ENCODE measurements around the gene ABHD15.

ABHD15 gene

GRCh38 chr17:29595943-29596774 lies 29.3 kb upstream of the ABHD15 start:
- H3K4me3 ChIP-seq (ENCODE audit: low read depth, low read length), result no peak overlapping the region
- DNase-seq (ENCODE audit: low read depth), result no peak

- H3K4me3 ChIP-seq (ENCODE audit: low read depth, low read length), result no peak overlapping the region
- DNase-seq (ENCODE audit: low read depth), result no peak
Measured at GRCh38 chr17:29595107-29595942, 28.5 kb upstream of the ABHD15 start.

- no peak overlapping the region for H3K4me3 ChIP-seq (ENCODE audit: low read depth, low read length)
- DNase-seq (ENCODE audit: low read depth), result no peak
Measured at GRCh38 chr17:29594519-29595090, 27.8 kb upstream of the ABHD15 start.

- peak overlapping the region; percentile 62 for H3K4me3 ChIP-seq (ENCODE audit: low read depth, low read length)
- no peak for DNase-seq (ENCODE audit: low read depth)
Measured at GRCh38 chr17:29593591-29594518, 27.0 kb upstream of the ABHD15 start.

GRCh38 chr17:29592850-29593551 lies 26.2 kb upstream of the ABHD15 start, which contains the start of gene ANKRD13B:
TSS of gene ANKRD13B (plus strand) at chr17:29593132. CDS start at chr17:29593622, 490 bp downstream.
- H3K4me3 ChIP-seq (ENCODE audit: low read depth, low read length), result peak within 1 kb of the TSS; percentile 62
- no peak for DNase-seq (ENCODE audit: low read depth)

GRCh38 chr17:29591737-29592608 lies 25.1 kb upstream of the ABHD15 start:
- no peak for DNase-seq (ENCODE audit: low read depth)

GRCh38 chr17:29591146-29591736 lies 24.4 kb upstream of the ABHD15 start:
- DNase-seq (ENCODE audit: low read depth), result no peak
- peak overlapping the region; percentile 34 for H3K4me3 ChIP-seq (ENCODE audit: low read depth, low read length)

More at GRCh38 chr17:29591737-29592608, 25.1 kb upstream of the ABHD15 start:
- H3K4me3 ChIP-seq (ENCODE audit: low read depth, low read length), result peak overlapping the region; percentile 34

- no peak for DNase-seq (ENCODE audit: low read depth)
- peak overlapping the region; percentile 52 for H3K4me3 ChIP-seq (ENCODE audit: low read depth, low read length)
Measured at GRCh38 chr17:29590411-29591145, 23.7 kb upstream of the ABHD15 start.

- peak within 1 kb of the TSS; percentile 61 for H3K4me3 ChIP-seq (ENCODE audit: low read depth, low read length)
- peak; percentile 50 for DNase-seq (ENCODE audit: low read depth)
Measured at GRCh38 chr17:29589524-29590410, 22.9 kb upstream of the ABHD15 start, which contains the start of gene GIT1. TSS of gene GIT1 (minus strand) at chr17:29589648. CDS start at chr17:29589378, 270 bp downstream.

- H3K4me3 ChIP-seq (ENCODE audit: low read depth, low read length), result peak overlapping the region; percentile 61
- no peak for DNase-seq (ENCODE audit: low read depth)
Measured at GRCh38 chr17:29588562-29589411, 21.9 kb upstream of the ABHD15 start.

- H3K4me3 ChIP-seq (ENCODE audit: low read depth, low read length), result peak overlapping the region; percentile 61
- DNase-seq (ENCODE audit: low read depth), result no peak
Measured at GRCh38 chr17:29588017-29588561, 21.3 kb upstream of the ABHD15 start.

- no peak for DNase-seq (ENCODE audit: low read depth)
- peak overlapping the region; percentile 61 for H3K4me3 ChIP-seq (ENCODE audit: low read depth, low read length)
Measured at GRCh38 chr17:29587591-29587990, 20.8 kb upstream of the ABHD15 start.

- DNase-seq (ENCODE audit: low read depth), result no peak
Measured at GRCh38 chr17:29586676-29587469, 20.0 kb upstream of the ABHD15 start.

More at GRCh38 chr17:29586676-29587469, 20.0 kb upstream of the ABHD15 start:
- no peak overlapping the region for H3K4me3 ChIP-seq (ENCODE audit: low read depth, low read length)

Measured in skeletal muscle cell (primary cell).